Muscle of arm (tissue), 12 donors: ENCODE measurements around the gene C1orf167. TPM values are rescaled to one million over a fixed set of nuclear protein-coding genes. Genes with fewer than 3 reads are reported as not detected.

Experiments used
- DNase-seq: peaks from one replicate; pipeline ENCODE4 v3.0.0-alpha.2; 2013
- polyA plus RNA-seq, 12 donors: library from polyadenylated mRNA; unstranded; fragments of 120-200 nt; gene quantifications; one replicate each; pipeline ENCODE4 v1.2.1, GENCODE V29; 2013; ENCODE audit not compliant: insufficient read length in 12 of 12

C1orf167 gene
- polyA plus RNA-seq, 12 donors = 1.8 to 10.6 (median 5.7) TPM; not detected in 2

DNA sequence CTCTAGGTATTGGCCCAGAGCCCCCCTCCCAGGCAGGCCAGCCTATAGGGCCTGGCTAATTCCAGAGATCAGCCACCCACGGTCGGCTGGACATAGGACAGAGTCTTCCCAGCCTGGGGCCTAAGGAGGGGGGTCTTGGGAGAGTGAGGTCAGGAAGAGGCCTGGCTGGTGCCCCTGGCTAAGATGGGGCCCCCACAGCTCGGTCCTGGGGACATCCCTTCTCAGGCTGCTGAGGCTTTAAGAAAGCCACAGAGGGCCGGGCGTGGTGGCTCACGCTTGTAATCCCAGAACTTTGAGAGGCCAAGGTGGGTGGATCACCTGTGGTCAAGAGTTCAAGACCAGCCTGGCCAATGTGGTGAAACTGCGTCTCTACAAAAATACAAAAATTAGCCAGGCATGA is 2.5 kb downstream of the C1orf167 start:
- no peak for DNase-seq

DNA sequence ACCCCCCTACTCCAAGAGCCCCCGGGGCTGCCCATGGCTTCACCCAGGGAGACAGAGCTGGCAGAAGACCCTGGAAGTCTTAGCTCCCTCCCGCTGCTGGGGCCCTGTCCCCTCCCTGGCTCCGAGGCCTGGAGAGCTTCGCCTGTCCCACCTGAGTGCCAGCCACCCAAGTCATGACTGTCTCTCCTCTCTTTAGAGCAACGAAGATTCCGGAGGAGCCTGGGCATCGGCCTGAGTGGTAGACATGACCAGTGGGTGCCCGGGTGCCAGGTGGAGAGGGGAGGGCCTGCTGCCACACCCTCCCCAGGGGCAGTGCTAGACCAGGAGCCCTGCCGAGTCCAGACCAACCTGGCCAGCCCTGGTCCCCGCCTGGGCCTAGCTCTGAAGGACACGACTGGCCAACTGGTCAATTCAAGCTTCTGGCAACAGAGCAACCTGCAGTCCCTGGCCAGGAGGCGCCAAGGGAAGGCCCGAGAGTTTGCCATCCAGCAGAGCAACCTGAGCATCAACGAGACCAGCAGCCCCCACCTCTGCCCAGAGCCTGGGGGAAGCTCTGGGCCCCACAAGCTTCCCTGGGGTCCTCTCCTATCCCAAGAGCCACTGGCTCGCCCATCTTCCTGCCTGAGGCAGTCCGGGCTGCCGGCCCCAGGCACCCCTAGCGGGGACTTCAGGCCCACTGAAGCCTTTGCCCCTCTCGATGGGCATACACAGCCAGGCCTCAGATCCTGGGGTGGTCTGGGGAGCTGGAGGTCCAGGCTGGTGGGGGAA is 3.9 kb downstream of the C1orf167 start:
- no peak for DNase-seq

DNA sequence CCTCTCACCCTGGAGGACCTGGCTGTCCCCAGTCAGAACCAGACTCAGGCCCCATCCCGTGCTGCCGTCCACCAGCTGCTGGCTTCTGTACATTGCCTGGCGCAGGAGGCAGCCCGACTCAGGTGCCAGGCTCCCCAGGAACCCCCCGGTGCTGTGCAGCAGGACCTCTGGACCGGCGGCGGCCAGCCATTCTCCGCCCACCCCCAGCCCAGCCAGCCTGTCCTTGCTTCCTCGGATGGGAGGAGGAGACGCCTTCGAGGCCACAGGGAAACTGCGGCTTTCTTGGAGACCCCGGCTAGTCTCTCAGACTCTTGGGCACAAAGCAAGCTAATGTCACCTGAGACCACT is 4.4 kb downstream of the C1orf167 start:
- no peak for DNase-seq

DNA sequence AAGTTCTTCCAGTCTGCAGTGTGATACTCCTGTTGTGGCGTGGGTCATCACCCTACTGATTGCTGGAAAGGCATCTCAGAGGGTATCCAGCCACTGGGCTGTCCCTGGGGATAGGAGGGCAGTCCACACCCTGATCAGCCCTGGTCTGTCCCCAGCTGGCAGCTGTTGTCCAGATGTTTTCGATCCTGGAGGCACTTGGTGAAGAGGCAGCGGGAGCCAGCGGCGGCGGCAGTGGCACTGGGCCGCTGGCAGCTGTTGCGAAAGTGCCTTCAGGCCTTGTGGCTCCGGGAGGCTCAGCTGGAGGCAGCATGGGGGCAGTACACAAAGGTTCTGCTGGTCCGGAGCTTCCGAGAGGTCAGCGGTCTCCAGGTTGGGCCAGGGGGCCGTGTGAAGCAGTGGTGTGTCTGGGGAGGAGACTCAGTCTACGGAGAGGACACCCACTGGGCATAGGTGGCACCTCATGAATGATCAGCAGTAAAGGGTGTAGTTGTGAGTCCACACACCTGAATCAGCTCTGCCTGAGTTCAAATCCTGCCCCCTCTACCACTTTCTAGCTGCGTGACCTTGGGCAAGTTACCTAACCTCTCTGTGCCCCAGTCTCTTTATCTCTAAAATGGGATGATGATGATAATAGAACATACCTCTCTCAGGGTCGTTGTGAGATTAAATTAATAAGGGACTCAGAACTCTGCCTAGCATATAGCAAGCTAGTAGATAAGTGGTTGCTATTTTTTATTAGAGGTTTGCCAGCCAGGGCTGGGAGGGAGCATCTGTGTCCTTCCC is 6.1 kb downstream of the C1orf167 start:
- DNase-seq = no peak

DNA sequence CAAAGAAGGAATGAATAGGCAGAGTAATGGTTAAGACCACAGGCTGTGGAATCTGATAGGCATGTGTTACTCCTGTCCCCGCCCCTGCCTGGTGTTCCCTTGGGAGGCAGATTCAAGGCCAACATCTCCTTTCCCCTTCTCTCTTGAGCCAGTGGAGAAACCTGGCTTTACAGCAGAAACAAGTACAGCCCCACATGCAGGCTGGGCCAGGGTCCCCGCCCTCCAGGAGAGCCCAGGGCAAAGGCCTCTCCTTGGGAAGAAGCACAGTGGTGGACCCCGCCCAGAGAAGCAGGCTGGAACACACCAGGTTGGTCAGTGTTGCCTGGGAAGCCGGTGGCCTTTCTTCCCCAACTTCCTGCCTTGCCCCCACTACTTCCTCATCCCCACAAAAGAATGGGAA is 6.8 kb downstream of the C1orf167 start:
- no peak for DNase-seq

DNA sequence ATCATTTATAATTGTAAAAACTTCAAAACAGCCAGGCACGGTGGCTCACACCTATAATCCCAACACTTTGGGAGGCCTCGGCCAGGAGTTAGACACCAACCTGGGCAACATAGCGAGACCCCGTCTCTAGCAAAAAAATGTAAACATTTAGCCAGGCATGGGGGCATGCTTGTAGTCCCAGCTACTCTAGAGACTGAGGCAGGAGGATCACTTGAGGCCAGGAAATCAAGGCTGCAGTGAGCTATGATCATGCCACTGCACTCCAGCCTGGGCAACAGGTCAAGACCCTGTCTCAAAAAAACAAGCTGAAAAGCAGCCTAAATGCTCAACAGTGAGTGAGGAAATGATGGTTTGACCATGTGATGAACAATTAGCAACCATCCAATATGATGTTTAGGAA is 7.3 kb downstream of the C1orf167 start:
- no peak for DNase-seq

DNA sequence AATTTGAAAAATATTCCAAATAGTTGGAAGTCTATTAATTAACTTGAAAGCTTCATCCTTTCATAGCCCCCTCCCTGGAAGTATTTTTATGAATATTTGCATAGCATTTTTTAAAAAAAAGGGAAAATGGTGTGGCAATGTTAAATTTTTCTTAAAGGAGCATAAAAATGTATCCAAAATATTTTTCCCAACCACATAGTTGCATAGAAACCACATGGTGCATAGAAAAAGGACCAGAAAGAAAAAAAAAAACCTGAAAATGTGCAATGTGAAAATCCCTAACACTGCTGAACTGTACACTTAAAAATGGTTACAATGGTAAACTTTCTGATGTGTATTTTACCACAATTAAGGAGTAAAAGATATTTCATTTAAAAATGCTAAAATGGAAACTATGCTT is 8.0 kb downstream of the C1orf167 start:
- DNase-seq = no peak

DNA sequence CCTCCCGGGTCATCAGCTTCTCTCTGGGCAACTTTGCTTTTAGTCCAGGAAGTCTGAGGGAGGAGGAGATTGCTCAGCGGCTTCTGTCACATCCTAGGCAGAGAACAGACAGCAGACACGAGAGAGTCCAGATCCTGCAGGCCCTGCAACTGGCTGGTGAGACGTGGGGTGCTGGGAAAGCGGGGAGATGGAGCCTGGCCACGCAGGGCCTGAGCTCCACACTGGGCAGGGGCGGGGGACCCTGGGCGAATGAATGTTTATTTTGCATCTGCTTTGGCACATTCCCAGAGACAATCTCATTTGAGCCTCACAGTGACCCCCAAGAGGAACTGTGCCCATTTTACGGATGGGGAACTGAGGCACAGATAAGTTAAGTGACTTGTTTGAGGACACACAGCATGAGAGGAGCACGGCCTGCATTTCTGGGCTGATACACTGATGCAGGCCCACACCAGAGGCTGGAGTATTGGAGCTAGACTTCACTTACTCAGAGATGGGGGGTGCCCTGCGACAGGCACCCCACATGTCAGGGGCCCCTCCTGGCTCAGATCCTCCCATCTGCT is 9.6 kb downstream of the C1orf167 start:
- DNase-seq = no peak

DNA sequence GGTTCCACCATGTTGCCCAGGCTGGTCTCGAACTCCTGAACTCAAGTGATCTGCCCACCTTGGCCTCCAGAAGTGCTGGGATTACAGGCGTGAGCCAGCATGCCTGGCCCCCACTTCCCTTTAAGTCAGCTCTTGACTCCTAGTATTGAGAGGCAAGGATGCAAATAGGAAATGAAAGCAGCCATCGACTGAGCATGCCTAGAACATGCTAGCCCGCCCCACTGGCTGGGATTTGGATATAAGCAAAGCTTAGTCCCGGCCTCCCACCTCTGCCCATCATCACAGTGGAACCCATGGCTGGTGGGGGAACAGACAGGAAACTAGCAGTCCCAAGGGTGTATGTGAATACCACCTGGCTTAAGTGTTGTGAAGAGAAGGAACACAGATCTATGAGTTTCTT is 10.5 kb downstream of the C1orf167 start:
- no peak for DNase-seq

DNA sequence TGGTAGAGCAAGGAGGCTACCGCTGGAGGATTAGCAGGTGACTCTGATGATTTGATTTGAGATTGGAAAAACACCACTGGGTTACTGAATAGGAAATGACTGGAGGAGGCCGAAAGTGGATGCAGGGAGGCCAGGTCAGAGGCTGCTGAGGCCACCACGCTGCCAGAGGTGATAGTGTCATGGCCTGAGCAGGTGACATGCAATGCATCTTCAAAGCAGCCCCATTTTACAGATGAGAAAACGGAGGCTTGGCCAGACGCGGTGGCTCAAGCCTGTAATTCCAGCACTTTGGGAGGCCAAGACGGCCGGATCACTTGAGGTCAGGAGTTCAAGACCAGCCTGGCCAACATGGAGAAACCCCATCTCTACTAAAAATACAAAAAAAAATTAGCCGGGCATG is 12.8 kb downstream of the C1orf167 start:
- no peak for DNase-seq

DNA sequence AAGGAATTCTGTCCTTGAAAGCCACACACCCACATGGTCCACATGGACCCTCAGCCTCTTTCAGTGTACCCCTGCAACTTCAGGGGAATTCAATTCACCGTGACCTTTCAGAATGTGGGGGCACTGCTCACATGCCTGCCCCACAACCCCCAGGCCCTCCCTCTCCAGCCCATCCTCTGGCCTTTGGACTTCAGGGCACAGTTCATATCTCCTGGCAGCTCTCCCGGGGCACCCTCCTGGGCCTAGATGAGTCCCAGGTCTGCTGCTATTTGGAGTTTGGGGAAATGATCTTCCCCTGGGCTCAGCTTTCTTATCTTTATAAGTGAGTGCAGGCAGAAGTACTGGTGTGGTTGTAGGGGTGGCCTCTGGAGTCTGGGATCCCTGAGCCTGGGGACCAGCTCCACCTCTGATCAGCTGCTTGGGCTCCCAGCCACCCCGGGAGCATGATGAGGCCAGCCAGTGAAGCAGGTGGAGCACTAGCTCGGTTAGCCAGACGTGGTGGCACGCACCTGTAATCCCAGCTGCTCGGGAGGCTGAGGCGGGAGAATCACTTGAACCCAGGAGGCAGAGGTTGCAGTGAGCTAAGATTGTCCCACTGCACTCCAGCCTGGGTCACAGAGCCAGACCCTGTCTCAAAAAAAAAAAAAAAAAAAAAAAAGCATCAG is 15.8 kb downstream of the C1orf167 start:
- no peak for DNase-seq

DNA sequence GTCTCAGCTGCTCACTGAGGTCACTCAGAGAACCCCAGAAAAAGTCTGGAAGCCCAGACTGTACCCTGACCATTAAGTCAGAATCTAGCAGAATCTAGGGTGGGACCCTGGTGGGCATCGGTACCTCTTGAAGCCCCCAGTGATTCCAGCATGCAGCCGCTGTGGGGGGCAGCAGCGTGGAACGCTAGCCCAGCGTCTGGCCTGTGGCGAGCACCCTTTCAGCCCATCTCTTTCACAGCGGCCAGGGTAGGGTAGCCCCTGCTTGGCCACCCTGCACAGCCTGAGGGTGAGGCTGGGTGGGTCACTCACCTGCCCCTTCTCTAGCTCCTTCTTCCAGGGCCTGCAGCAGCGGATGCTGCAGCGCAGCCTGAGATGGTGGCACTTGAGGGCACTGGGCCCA is 16.3 kb downstream of the C1orf167 start:
- no peak for DNase-seq

DNA sequence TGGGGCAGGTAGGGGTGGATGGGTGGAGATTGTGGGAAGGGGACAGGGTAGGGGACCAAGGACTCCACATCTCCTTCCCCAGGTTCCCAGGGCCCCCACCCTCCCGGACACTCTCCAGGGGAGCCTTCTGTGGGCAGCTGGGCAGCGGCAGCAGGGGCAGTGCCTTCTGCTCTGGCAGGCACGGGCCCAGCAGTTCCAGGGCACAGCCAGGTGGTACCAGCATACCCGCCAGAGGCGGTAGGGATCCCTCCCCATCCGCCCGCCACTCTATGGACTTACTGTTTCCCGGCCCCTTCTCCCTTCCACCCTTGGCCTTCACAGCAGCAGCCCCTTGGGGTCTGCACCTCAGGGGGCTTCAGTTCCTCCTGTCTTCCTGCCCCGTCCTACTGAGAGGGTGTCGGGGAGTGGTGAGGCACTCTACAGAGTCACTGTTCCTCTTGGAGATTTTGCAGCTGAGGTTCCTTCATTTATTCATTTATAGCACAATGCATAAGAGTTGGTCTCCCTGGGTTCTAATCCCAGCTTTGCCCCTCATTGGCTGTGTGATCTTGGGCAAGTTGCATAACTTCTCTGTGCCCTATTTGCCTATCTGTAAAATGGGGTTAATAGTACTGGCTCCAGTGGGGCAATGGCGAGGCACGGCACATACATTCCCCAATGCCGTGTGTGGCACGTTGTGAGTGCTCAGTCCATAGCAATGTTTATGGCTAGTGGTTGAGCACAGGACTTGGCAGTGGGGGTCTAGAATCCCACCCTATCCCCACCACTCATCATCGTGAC is 17.0 kb downstream of the C1orf167 start:
- DNase-seq = no peak

DNA sequence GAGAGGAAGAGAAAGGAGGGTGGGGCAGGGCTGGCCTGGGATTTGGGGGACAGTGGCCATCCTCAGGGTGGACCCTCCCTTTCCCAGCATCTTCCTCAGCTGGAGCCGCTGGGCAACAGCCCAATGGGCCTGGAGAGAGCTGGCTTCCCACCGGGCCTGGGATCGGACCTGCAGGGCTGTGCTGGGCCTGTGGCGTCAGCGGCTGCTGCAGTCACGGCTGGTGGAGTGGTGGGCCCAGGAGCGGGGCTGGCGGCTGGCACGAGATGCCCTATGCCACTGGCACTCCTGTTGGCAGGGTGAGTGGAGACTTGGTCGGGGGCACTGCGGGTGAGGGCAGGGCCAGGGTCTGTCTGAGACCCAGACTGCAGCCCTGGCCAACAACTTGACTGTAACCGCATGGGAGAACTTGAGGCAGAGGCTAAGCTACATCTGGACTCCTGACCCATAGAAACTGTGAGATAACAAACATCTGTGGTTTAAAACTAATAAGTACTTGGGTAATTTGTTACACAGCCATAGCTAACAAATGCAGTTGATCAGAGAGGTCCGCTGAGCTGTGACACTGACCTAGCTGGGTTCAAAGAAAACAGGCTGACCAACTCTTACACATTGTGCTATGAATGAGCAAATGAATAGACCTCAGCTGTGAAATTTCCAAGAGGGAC is 17.9 kb downstream of the C1orf167 start:
- DNase-seq = no peak

DNA sequence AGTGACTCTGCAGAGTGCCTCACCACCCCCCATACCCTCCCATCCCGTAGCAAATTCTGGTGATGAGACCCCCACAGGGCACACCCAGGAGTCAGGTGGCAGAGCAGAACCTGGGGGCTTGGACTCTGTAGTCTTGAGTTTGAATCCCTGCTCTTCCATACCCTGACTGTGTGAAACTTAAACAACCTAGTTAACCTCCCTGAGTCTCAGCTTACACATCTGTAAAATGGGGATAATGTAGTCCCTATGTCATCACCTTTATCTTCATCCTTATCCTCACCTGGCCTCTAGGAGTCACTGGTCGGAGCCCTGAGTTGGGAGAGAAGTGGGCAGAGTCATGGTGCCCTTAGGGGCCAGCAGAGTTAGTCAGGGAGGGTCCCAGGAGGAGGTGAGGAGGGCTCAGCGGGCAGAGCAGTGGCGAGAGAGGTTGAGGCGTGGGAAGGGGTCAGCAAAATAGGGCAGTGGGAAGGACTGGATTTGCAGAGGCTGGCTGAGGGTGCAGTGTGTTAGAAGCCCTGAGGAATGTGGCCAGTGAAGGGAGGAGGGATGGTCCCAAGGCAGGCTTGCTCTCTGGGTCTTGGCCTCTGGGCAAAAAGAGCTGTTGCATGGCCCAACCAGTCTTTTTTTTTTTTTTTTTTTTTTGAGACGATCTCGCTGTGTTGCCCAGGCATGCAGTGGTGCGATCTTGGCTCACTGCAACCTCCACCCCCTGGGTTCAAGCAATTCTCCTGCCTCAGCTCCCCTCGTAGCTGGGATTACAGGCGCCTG is 18.6 kb downstream of the C1orf167 start:
- DNase-seq = no peak

DNA sequence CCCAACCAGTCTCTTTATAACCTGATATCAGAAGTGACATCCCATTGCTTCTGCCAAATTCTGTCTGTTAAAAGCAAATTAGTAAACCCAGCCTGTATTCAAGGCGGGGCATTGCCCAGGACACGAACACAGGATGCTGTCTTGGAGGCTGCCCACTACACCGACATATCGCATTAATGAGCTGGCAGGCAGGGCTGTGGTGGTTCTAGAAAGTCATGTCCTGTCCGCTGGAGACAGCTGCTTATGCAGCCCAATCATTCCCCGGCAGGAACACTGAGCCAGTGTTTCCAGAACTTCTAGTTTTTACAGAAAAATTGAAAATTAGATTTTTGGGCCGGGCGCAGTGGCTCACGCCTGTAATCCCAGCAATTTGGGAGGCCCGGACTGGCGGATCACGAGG is 19.3 kb downstream of the C1orf167 start:
- DNase-seq = no peak

DNA sequence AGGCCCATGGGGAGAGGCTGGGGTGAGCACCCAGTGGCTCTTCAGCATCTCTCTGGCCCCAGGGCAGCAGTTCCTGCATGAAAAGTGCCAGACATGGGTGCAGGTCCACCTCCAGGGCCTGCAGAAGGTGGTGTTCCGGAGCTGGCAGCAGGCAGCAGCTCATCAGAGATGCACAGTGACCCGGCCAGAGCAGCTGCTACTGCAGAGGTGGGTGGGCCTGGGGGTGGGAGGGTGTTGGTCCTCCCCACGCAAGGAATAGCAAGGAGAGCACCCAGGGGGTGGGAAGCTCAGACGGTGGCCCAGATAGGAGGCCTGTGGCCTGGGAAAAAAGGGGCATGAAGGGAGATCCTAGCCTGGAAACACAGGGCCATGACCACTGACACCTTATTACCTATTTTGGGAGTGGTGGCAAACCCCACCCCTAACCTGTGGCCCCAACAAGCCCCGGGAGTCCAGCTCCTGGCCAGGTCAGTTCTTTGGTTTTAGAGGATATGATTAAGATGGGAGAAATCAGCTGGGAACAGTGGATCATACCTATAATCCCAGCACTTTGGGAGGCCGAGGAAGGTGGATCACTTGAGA is 20.2 kb downstream of the C1orf167 start:
- DNase-seq = no peak

DNA sequence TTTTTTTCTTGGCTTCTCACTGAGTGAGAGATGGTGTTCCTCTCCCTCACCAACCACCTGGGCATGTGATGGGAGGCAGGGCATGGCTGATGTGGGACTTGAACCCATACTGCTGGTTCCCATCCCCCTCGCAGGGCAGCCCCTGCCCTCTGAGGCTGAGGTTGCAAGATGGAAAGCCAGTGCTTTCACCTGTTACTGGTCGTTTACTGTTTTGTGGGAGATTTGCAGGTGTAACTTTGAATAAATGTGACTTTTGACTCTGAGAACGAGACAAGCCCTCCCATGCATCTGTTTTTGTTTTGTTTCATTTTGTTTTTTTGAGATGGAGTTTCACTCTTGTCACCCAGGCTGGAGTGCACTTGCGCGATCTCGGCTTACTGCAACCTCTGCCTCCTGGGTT is 21.6 kb downstream of the C1orf167 start:
- DNase-seq = no peak

DNA sequence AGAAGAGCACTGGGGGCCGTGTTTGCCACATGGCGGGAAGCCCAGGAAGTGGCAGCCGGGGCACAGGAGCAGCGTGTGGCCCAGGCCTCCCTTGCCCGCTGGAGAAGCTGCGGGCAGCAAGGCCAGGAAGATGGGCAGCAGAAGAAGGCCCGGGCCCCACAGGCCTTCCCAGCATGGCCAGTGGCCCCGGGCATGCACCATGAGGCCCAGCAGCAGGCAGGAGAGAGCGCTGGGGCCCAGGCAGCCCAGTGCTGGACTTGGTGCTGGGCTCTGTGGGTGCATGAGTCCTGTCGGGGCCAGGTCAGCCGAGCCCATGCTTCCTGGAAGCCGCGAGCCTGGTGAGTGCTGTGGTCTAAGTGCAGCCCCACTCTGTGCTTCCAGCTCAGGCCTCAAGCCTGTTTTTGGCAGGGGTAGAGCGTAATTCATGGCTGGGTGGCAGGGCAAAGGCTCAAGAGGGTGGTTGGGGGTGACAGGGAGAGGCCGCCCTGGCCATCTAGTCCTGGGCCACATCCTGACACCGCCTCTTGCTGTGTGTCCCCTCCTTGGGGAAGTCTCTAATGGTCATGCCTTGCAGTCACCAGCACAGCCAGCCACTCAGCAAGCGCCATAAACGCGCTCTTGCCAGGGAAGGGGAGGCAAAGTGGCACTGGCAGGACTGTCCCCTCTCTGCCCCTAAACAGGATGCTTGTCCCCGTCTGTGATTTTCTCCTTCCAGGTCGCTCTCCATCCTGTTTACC is 22.4 kb downstream of the C1orf167 start:
- DNase-seq = no peak
